NCI-H69 (cell line): ENCODE data around the gene PKD2.
"Not testable (repeated sequence)": the region's sequence is repeated elsewhere in the genome, so short reads cannot be mapped to it uniquely, and the experiment has no call there.

ENCODE experiments used
- DNase-seq: peaks from one replicate; lab custom pipeline; 2025; lab: John Stamatoyannopoulos, UW

Gene PKD2

GRCh38 chr4:88115587-88115986 is 108.2 kb downstream of the PKD2 start:
- DNase-seq: no peak

- DNase-seq: no peak
These were observed 112.5 kb downstream of the PKD2 start for GRCh38 chr4:88119943-88120342.

GRCh38 chr4:88122260-88122659 is 114.8 kb downstream of the PKD2 start:
- DNase-seq: not testable (repeated sequence)
